WI38 (cell line): ENCODE results near the gene KCNAB1.

Source experiments
- H3K4me3 ChIP-seq: 2 replicates; pipeline ENCODE4 v1.5.1; 2011; ENCODE audit warnings: low read depth, mild to moderate bottlenecking, control low read depth, low read length
- TF ChIP-seq, protein P1 (sequence below): IDR thresholded peaks from 2 replicates; pipeline ENCODE4 v1.5.1; 2012; ENCODE audit warnings: low read depth, mild to moderate bottlenecking, control low read depth, low read length

The KCNAB1 gene

DNA sequence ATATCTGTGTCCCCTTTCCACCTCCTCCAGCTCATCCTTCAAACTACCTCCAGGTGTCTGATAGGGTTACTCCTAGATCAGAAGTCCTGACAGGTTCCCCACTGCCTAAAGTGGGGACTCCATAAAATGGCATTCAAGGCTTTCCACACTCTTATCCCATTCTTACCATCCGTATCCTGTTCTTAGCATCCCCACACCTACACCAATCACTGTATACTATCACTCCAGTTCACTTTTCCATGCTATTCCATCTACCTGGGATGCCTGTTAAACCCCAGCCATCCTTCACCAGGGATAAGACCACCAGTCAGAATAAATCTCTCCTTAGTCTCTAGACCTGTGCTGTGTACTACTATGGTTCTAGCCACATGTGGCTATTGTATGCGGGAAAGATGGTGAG is 415.4 kb downstream of the KCNAB1 start:
- no peak overlapping the region for H3K4me3 ChIP-seq
- TF ChIP-seq, protein P1, sequence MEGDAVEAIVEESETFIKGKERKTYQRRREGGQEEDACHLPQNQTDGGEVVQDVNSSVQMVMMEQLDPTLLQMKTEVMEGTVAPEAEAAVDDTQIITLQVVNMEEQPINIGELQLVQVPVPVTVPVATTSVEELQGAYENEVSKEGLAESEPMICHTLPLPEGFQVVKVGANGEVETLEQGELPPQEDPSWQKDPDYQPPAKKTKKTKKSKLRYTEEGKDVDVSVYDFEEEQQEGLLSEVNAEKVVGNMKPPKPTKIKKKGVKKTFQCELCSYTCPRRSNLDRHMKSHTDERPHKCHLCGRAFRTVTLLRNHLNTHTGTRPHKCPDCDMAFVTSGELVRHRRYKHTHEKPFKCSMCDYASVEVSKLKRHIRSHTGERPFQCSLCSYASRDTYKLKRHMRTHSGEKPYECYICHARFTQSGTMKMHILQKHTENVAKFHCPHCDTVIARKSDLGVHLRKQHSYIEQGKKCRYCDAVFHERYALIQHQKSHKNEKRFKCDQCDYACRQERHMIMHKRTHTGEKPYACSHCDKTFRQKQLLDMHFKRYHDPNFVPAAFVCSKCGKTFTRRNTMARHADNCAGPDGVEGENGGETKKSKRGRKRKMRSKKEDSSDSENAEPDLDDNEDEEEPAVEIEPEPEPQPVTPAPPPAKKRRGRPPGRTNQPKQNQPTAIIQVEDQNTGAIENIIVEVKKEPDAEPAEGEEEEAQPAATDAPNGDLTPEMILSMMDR: no peak

DNA sequence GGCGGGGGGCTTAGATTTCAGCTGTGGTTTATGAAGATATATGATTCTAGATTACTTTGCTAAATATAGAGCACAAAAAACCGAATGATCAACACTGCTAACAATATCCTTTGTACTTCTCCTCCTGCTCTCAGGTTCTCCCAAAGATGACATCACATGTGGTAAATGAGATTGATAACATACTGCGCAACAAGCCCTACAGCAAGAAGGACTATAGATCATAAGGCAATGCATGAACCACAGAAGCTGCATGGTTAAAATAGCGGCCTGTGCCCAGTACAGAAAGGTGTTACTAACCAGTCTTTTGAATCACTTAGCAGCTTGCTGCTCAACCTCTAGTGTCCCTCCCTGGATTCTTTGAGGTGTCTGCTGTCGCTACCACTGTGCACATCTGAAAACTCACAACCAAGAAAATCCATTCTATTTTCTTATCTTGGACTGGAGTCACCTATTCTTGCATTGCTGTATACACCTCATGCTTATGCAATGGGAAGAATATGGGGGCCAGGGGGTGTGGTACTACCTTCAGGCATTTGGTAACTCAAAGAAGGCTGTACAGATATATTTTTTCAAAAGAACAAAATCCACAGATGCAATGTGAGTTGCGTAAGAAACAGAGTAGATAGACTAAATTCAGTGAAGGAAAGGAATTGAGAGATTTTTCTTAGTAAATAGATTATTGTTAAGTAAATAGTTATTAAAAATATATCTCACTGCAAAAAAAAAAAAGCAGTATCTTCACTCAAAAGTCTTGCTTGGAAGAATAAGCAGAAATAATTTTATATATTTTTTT is 416.3 kb downstream of the KCNAB1 start:
- TF ChIP-seq, protein P1: no peak
- no peak overlapping the region for H3K4me3 ChIP-seq

DNA sequence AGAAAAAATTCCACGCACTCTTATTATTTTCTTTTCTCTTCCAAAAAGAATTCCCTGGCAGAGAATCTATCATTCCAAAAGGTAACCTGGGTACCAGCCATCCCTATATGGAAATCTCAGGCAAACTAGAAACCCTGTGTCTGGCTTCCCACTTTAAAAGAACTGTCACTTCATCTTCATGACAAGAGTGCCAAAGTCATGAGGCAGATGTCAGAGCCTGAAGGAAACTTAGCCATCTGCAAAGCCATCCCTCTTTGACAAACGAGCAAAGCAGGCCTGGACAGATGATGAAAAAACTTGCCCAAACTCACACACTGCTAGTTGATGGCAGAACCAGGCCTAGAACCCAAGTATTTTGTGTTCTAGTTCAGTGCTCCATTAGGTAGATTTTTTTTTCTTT is 418.7 kb downstream of the KCNAB1 start:
- TF ChIP-seq, protein P1: no peak

DNA sequence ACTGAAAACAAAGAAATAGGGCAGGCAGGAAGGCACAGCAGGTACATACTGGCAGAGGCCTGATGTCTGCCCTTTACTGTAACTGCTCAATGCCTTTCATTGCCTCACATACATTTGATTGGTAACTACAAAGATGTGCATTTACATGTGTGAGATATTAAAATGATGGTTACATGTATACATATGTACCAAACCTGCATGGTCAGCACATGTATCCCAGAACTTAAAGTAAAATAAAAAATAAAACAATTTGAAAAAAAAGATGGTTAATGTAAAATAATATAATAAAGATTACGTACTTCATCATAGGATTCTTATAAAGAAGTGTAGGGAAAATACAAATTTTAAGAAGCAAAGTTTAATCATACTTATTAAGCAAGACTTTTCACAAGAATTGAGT is 419.4 kb downstream of the KCNAB1 start:
- TF ChIP-seq, protein P1: no peak

More for the DNA sequence above, 418.7 kb downstream of the KCNAB1 start:
- no peak overlapping the region for H3K4me3 ChIP-seq

DNA sequence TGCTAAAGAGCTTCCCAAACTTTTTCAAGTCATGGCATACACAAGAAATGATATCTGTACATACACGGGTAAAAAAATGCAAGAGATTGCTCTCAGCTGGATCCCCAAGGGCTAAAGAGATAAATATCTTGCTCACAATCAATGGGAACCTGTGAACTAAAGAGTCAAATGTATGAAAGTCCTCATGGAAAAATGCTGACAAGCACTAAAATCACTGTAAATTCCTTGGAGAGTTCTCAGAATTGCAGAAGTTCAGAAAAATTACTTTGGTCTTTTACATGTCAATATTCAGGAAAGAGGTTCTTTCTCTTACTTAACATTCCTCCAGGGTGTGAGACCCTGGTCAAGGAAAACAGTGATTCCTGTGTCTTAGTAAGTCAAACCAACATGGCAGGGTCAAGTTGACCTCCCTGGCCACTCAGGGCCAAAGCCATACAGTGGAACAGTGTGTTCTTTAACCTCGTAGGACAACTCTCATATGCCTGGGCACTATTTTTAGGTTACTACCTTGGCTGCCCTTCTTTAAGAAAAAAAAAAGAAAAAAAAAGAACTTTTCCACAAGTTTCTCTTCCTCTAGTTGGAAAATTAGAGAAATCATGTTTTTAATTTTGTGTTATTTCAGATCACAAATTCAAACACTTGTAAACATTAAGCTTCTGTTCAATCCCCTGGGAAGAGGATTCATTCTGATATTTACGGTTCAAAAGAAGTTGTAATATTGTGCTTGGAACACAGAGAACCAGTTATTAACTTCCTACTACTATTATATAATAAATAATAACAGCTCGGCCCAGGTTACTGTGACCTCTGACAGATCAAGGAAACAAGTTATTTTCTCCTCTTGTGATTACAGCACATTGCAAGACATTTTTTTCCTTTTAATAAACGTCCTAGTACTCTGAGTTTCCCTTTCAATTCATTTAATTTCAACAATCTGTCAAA is 422.0 kb downstream of the KCNAB1 start:
- TF ChIP-seq, protein P1: no peak
- no peak overlapping the region for H3K4me3 ChIP-seq

More for the DNA sequence above, 419.4 kb downstream of the KCNAB1 start:
- no peak overlapping the region for H3K4me3 ChIP-seq

DNA sequence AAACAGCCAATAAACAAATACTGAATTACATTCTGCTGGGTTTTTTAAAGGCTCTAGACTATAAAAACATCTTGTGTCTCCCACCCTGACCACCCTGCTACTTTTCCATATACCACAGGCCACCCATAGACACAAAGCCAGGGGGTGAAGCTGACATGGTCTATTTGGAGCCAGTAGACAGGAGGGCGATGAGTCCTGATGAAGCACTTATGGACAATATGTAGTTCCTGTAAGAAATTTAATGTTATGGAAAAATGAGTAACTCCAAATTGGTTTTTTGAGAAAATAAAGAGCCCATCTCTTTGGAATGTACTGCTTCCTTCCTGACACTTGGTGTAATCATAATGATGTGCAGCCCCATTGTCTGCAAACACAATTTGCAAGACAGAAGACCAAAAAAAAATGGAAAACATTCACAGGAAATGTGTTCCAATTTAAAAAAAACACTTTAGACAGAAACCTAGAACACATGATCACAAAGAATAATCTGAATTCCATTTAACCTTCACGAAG is 422.7 kb downstream of the KCNAB1 start:
- TF ChIP-seq, protein P1: no peak

DNA sequence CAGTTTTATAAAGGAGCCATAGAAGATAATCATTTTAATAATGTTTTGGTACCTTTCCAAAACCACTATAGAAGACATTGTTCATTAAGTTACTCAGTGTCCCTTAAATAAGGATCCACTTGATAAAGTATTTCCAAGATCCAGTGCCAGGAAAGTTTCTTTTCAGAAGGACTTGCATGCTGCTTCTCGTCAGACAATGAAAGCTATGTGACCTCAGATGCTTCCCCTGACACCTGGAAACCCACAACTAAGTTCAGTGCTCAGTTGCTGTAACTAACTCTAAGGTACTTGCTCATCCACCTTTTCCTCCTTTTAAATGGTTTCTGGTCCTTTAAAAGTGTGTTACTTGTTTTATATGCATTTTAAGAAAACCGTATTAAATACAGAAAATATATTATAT is 427.3 kb downstream of the KCNAB1 start:
- TF ChIP-seq, protein P1: no peak
- no peak overlapping the region for H3K4me3 ChIP-seq

More for the DNA sequence above, 422.7 kb downstream of the KCNAB1 start:
- no peak overlapping the region for H3K4me3 ChIP-seq
